Measurements from ENCODE around the gene TCEAL1.
"Not testable (repeated sequence)": the region's sequence is repeated elsewhere in the genome, so short reads cannot be mapped to it uniquely, and the experiment has no call there.

TCEAL1 gene

DNA sequence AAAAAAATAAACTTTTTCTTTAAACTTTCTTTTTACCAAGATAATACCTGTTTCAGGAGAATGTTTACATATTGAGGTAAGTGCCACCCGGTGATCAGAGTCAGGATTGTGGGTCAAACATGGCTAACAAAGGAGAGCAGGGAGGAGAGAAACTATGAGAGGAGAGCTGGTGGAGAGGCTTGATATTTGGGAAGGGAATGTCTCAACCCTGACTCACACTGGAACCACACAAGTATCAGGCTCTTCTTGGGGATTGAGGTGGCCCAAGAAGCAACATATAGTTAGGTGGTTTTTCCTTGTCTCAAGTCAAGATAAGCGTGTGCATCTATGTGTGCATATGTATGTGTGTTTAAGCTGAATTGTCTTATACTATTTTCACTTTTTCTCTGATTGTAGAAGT, 6.7 kb downstream of the TCEAL1 start:
- no peak for DNase-seq (ENCODE audit: low spot score)

DNA sequence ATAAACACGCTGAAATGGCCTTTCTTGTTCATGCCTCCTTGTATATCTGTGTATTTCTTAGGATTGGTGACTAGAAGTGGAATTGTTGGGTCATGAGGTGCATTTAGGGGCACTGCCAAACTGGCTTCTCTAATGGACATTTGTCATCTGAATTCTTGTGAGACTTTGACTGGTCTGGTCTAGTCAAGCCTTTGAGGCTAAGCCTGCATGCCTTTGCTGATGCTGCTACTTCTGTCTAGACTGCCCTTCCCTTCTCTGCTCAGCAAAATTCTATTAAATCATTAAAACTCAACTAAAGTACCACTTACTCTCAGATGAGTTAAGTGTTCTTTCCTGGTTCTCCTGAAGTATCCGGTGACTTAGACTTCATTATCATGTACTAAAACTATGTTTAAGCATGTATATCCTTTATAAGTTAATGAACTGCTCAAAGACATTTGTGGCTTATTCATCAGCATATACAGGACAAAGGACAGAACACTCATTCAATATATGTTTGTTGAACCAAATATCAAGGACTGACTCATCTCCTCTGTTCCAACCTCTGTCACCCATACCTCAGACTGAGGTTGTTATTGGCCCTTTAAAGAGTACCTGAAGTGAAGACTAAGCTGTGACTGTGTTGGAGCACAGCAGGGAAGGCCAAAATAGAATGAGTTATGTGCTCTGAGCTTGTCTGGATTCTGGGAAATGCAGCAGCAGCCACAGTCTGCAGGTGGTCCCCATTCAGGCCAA, 9.0 kb downstream of the TCEAL1 start:
- no peak for DNase-seq (ENCODE audit: low spot score)

DNA sequence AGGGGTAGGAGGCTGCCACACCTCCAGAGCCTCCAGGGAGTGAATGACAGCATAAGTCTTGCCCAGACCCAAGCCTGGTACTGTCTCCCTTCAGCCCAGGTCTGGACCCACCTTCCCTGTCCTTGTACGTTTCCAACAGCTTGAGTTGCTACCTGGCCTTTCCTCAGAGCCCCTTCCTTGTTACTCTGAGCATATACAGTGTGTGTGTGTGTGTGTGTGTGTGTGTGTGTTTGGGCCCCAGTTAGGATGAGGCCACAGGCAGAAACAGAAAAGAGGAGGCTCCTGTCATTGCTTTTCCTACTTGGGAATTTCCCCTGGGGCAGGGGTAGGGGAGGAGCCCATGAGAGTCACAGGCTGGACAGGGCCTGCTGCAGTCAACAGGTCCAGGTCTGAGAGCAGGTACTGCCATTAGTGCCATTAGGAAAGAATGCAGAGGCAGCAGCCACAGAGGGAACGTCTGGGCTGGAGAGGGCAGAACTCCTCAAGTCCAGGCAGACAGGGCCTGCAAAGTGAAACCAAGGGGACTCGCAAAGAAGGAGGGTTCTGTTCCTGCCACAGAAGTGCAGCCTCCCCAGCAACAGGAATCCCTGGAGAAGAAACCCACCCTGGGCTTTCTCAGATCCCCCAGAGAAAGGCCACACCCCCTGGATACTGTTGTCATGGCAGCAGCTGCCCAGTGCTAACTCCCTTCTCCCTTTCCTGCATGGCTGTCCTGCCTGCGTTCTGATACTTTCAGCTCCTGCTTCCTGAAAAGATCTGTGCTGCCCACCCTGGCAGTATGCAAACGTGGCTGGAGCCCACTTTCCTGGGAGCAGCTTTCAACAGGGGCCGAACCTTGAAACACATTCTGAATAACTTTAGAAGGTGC, 9.9 kb downstream of the TCEAL1 start:
- DNase-seq (ENCODE audit: low spot score) = not testable (repeated sequence)

DNA sequence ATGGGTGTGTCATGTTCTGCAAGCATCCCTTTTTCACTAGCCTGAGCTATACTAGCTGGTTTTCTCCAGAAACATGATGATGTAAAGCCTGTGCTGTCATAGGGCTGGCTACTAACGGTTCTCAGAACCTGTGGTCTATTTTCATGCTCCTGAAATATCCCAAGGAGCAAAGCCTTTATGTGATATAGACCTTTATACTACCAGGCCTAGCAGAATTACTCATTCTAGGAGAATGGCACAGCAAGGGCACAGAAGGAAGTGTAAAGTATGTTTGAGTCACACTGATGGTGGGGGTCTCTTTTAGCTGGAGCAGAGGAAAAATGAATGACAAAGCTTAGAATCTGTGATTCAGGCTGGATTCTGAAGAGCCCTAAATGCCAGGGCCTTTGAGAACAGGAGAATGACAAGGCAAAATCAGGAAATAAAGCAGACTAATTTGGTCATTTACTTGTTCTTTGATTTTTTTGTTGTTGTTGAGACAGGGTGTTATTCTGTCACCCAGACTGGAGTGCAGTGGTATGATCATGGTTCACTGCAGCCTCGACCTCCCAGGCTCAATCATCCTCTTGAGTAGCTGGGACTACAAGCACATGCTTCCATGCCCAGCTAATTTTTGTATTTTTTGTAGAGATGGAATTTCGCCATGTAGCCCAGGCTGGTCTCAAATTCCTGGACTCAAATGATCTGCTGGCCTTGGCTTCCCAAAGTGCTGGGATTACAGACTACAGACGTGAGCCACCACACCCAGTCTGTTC, 11.8 kb downstream of the TCEAL1 start:
- no peak for DNase-seq (ENCODE audit: low spot score)

DNA sequence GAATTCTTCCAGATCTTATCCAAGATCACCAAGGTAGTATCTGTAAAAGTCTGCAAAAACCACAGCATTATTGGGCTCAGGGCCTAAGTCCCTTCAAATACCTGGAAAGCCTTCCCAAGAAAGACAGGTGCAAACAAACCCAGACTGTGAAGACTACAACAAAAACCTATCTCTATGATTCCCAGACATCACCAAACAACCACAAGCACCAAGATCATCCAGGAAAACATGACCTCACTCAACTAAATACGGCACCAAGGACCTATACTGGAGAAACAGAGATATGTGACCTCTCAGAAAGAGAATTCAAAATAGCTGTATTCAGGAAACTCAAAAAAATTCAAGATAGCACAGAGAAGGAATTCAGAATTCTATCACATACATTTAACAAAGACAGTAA, 15.3 kb downstream of the TCEAL1 start:
- no peak for DNase-seq (ENCODE audit: low spot score)

DNA sequence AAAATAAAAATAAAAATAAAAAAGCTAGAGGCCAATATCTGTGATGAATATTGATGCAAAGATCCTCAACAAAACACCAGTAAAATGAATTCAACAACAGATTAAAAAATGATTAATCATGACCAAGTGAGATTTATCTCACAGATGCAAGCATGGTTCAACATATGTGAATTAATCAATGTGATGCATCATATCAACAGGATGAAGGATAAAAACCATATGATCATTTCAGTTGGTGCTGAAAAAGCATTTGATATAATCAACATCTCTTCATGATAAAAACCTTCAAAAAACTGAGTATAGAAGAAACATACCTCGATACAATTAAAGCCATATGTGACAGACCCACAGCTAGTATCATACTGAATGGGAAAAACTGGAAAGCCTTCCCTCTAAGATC, 18.9 kb downstream of the TCEAL1 start:
- no peak for DNase-seq (ENCODE audit: low spot score)

DNA sequence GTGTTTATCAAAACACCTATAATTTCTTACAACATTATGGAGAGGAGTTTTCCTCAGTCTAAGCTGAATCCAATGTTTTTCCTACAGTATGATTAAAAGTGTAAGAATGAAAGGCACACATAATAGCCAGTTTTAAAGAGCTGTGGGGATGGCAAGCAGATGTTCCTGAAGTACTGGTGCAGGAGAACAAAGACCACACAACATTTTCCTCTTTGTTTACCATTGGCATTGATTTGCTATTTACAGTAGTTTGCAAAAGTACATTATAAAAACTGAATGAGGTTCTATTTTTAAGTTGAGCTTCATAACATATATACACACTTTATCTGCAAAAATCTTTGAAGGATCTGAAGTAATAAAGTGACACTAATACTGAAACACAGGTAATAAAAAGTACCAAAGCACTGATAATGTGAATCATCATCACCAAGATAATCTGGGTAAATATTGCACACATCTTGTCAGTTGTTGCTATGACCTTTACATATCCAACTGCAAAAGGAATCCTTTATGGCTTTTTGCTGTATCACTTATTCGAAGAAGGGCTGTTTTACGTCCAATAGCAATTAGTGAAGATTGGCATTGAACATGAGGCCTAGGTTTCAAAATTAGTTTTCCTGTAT, 22.5 kb downstream of the TCEAL1 start:
- no peak for DNase-seq (ENCODE audit: low spot score)

DNA sequence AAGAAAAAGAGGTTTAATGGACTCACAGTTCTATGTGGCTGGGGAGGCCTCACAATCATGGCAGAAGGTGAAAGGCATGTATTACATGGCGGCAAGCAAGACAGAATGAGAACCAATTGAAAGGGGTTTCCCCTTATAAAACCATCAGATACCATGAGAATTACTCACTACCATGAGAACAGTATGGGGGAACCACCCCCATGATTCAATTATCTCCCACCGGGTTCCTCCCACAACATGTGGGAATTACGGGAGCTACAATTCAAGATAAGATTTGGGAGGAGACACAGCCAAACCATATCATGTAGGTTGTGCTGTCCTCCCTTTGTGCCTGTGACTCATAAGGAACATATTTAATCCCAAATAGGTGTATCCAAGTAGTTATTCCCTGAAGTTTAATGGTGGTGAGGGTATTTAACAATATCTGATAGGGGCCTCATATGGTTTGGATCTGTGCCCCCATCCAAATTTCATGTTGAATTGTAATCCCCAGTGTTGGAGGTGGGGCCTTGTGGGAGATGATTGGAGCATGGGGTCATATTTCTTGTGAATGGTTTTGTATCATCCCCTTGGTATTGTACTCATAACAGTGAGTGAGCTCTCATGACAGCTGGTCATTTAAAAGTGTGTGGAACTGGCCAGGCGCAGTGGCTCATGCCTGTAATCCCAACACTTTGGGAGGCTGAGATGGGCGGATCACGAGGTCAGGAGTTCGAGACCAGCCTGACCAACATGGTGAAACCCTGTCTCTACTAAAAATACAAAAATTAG, 26.6 kb downstream of the TCEAL1 start:
- not testable (repeated sequence) for DNase-seq (ENCODE audit: low spot score)

DNA sequence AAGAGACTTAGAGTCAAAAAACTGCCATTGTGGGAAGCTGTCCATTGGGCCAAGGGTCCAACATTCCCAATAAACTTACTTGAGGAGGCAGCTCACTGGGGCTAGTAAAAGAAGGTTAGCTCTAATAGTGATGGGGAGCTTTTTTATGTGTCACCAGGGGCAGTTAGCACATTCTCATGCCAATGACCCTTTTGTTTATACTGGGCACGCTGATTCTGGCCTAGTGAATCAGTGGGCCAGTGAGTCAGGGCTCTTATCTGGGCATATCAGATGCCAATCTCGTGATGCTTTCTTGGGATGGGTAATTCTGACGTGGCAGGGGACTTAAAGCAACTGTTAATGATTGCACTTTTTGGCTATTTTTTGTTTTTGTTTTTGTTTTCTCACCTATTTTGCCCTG, 27.8 kb downstream of the TCEAL1 start:
- peak; percentile 40 for DNase-seq (ENCODE audit: low spot score)

DNA sequence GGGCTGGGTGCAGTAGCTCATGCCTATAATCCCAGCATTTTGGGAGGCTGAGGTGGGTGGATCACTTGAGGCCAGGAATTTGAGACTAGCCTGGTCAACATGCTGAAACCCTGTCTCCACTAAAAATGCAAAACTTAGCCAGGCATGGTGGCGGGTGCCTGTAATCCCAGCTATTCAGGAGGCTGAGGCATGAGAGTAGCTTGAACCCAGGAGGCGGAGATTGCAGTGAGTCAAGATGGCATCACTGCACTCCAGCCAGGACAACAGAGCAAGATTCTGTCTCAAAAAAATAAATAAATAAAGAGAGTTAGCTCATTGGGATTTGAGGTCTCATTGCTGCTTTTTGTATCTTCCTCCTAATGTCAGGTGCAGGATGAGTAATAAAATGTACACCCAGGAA, 28.3 kb downstream of the TCEAL1 start:
- DNase-seq (ENCODE audit: low spot score) = not testable (repeated sequence)

DNA sequence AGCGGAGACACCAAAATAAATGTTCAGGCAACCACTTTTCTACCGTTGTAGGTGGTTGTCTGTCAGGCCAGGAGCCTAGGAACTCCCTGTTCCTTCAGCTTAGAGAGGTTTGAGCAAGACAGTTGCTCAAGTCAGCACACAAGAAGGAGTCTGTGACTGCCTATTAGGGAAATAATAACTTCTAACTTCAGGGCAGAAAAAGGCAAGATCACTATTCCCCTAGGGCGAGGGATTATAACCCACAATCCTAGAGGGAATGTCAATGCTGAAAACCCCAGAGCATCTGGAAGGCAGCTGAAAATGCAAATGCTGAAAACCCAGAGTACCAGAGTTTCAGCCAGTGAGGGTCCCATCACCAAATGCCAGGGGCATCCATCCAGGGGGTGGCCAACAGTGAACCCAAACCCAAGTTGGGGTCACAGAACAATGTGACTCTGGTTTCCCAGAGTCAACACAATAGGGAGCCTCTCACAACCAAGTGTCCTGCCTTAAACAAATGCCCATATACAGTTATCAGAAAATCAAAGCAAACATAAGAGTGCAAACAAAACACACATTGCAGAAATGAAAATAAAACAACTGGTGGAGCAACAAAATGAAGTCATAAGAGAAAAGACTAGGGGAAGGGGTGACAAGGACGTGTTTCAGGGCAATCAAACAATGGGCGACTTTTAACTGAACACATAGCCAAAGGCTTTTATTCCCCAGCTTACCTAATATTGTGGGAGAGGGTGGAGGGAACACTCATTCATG, 30.1 kb downstream of the TCEAL1 start:
- no peak for DNase-seq (ENCODE audit: low spot score)

DNA sequence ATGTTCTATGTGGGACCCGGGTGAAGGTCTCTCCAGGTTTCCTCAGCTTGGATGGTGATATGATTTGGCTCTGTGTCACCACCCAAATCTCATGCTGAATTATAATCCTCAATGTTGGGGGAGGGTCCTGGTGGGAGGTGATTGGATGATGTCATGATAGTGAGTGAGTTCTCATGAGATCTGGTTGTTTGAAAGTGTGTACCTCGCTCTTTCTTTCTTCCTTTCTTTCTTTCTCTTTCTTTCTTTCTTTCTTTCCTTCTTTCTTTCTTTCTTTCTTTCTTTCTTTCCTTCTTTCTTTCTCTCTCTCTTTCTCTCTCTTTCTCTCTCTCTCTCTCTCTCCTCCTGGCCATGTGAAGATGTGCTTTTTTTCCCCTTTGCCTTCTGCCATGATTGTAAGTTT, 30.7 kb downstream of the TCEAL1 start:
- DNase-seq (ENCODE audit: low spot score) = not testable (repeated sequence)

DNA sequence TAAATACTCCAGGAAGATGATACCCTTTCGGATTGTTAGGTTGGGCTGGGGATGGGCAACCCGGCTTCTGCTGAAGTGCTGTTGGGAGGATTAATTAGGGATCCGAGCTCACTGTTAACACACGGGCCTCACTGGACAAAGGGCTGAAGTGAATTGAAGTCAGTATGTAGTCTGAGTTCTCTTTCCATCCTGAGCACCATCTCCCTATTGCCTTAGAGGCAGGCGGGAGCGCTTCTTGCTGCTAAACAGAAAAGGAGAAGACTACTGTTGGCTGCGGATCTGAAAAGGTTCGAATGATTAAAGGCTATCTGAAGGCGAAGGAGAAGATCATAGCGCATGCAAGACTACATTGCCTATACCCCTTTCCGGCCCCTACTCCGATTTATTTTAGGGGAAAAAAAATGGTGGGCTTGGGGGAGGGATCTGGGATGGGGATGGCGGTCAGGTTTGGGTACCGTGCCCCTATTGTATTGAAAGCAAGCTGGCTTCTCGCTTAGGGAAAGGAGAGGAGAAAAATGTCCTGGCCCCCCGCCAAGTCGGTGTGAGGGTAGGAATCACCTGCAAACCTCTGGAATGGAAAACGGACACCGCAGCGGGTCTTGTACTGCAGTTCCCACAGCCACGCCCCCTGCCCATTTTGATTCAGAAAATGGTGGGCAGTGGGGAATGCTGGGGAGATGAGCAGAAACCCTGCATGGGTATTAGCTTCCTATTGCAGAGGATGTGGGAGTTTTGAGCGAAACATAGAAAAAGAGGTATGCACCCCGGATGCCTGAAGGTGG, 35.4 kb downstream of the TCEAL1 start:
- DNase-seq (ENCODE audit: low spot score) = no peak

DNA sequence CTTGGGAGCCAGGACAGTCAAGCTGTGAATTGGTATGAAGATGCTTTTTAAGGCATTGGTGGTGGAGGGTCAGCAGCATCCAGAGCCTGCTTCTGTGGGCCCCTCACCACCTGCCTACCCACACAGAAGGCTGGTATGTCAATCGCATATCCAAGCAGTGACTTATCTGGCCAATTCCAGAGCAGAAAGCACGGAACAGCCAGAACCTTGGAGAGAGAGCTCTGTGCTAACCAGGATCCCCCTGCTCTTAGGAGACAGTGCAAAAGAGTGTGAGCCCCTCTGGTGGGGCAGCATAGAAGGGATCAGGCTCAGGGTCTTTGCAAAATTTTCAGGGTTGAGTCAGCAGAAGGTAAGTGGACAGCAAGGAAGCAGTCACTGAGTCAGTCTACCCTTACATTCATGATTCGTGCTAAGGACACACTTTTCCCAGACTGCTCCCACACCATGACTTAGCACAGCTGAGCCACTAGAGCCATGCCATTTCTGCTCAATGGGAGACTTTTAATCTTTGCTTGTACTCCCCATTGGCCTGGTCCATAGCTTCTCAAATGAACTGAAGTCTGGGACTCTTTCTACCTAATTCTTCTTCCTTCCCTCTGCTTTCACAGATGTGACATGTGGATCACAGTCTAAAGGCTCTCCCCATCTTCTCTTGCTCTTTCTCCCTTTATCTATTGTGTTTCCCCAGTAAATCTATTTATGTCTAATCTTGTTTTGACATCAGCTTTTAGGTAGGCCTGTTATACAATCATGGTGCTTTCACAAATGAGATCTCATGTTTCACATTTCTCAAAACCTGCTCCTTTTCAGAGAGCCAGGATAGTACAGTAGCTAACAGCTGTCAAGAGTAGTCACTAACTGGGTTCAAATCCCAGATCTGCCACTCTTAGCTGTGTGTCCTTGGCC, 37.7 kb downstream of the TCEAL1 start:
- DNase-seq (ENCODE audit: low spot score) = no peak

DNA sequence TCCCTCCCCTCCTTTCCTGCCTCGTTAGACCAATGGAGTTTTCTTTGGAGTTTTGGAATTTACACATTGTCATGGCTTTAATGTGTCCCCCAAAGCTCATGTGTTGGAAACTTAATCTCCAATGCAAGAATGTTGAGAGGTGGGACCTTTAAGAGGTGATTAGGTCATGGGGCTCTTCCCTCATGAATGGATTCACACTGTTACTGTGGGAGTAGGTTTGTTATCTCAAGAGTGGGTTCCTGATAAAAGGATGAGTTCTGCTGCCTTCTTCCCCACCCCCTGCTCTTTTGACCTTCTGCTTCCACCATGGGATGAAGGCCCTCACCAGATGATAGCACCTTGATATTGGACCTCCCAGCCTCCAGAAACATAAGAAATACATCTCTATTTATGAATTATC, 41.0 kb downstream of the TCEAL1 start:
- no peak for DNase-seq (ENCODE audit: low spot score)

DNA sequence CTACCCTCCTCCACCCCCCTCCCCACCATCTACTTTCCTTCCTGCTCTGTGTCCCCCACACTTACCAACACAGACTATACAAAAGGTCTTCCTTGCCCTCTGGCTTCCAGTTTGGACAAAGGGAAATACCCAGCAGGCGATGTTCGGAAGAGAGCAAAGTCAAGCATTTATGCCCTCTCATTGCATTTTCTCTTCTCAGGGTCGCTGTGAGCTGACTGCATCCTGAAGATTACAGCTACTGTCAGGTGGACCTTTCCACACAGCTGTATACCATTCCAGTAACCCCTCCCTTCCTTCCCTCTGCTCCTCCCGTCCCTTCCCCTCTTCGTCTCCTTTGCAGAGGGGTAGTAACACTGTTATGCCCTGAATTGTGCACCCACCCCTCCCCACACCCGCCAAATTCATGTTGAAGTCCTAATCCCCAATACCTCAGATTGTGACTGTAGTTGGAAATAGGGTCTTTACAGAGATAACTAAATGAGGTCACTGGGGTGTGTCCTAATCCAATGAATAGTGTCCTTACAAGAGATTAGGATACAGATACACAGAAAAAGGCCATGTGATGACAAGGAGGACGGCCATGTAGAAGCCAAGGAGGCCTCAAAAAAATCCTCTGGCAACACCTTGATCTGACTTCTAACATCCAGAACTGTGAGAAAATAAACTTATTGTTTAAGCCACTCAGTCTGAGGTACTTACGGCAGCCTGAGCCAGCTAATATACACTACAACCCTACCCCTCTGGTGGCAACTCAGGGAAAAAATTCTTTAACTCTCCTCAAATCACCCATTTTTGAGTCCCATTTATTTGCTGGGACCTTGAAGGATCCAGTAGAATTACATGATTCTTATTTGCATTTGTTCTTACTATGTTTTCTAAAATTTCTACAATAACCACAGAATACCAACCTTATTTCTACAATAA, 46.0 kb downstream of the TCEAL1 start:
- DNase-seq (ENCODE audit: low spot score) = no peak

DNA sequence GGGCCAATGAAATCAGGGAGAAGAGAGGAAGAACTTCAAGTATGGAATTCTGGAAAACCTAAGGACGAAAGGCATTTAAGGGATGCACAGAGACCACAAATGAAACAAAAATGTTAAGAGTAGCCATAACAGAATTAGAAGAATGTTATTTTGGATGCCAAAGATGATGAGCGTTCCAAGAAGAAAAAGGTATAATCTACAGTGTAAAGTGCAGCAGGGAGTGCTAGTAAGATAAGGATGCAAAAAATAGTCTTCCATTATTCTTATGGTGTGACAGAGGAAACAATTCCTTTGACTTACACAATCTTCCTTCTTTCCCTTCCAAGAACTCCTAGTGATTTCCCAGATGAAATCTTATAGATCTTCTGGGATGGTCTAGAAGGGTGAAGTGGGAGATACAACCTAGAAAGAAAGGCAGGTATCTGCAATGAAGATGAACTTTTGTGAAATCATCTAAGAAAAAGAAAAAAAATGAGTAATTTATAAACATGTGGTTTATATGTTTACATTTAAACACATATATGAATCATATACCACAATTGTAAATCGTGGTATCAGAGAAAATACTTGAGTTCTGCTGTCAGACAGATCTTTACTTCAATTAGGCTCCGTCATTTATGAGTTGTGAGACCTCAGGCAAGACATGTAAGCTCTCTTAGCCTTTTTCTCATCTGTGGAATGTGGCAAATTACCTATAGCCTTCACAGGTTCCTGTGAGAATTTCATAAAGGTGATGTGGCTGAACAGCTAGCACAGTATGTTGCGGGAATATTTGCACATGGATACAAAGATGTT, 49.6 kb downstream of the TCEAL1 start:
- no peak for DNase-seq (ENCODE audit: low spot score)

Data from AG08396 (cell line).